ENCODE data around the gene TOP3B.

The TOP3B gene

DNA sequence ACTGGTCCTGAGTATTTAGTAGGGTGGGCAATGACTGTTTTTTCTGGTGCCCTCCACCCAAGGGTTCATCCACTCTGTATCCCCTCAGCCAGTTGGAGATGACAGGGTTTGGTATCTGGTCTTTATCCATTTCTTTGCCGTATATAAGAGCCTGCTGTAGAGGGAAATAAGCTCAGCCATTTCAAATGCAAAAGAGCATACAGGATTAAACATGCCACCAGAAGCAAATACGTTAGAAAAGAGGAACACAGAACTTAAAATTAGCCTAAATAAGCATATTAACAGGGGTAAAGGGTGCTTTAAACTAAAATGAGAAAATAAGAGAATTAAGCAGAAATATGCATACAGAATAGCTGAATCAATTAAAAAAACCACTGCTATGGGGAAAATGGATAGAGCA, 27.8 kb upstream of the TOP3B start:
- no peak for FAIRE-seq

DNA sequence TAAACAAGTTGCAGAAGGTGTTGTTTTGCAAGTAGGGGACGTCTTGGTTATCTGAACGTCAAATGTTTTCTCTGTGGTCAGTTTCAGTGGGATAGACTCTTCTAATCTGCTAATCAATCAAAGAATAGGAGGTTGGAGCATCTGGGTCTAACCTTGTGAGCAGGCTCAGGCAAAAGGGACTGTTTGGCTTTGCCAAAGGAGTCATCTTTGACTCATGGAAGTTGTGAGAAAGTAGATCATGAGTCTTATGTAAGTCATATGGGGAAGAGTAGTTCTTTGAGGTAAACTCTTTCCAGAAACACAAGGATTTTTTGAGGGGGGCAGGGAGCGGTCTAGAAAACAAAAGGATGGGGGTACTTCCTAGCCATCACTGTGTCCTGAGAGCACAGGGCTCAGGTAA, 27.1 kb upstream of the TOP3B start:
- FAIRE-seq = no peak

- no peak for FAIRE-seq
Measured at GRCh38 chr22:22006596-22006990, 24.0 kb upstream of the TOP3B start.

- FAIRE-seq = no peak
Measured at GRCh38 chr22:22005945-22006595, 23.5 kb upstream of the TOP3B start.

DNA sequence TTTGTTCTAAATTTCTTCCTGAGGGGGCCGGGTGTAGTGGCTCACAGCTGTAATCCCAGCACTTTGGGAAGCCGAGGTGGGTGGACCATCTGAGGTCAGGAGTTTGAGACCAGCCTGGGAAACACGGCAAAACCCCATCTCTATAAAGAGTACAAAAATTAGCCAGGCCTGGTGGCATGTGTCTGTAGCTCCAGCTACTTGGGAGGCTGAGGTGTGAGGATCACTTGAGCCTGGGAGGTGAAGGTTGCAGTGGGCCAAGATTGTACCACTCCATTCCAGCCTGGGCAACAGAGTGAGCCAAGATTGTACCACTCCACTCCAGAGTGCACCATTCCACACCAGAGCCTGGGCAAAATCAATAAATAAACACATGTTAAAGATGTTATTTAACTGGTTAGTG, 20.6 kb upstream of the TOP3B start:
- no peak for FAIRE-seq

GRCh38 chr22:22002526-22003055, 20.0 kb upstream of the TOP3B start:
- FAIRE-seq = no peak

DNA sequence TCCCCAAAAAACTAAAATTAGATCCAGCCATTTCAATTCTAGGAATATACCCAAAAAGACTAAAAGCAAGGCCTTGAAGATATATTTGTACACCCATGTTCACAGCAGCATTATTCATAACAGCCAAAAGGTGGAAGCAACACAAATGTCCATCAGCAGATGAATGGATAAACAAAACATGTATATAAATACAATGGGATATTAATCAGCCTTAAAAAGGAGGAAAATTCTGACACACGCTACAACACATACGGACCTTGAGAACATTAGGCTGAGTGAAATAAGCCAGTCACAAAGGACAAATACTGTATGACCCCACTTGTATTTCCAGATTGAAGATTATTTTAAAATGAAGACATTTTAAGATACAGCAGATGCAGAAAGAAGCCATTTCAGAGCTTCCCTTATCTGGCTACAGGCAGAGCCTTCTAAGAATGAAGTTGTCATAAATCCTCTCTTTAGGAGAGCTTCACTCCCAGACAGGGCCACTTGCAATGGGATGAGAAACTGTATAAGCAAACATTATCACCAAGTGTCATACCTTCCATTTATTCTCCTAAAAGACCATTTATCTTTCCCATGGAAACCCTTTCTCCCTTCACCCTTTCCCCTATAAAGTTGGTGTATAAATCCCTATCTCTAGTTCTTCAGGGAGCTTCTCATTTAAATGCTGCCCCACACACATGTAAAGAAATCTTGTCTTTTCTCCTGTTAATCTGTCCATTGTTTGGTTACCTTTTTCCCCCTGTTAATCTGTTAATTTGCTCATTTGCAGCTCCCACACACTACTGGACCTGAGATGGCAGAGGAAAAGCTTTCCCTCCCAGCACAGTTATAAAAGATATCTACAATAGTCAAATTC, 19.3 kb upstream of the TOP3B start:
- FAIRE-seq = no peak

- no peak for FAIRE-seq
Measured at GRCh38 chr22:21998595-21999247, 16.1 kb upstream of the TOP3B start.

DNA sequence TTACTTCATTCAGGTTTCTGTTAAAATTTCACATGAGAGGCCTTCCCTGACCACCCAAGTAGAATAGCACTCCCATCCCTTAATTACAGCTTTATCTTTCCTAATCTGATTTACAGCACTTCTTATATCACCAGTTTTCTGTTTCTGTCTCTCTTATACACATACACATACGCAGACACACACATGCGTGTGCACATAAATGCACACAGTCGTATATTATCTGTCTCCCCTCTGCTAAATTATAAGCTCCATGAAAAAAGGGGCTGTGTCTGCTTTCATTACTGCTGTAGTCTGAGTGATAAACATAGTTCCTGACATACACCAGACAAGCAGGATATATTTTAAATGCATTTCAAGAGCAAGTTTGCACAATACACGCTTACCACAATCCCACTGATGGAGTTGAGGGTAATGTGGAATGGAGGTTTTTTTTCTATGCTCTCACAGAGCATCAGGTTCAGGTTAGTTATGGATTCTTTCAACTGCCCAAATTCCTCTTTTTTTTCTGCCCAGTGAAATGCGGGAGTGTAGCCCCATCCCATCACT, 13.7 kb upstream of the TOP3B start:
- no peak for FAIRE-seq

DNA sequence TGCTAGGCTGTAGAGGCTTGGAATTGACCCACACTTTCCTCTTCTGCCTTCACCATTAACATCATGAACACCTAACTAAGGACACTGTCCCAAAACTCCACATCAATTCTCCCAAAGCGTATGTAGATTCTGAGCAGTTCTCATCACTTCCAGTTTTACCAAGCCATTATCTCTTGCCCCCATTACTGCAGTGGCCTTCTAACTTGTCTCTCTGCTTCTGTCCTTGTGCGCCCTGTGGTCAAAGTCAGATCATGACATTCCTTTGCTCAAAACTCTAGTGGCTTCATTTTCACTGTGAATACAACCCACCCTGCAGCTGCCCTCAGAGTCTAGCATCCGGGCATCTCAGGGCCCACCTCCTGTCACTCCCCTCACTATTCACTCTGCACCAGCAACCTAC, 13.1 kb upstream of the TOP3B start:
- no peak for FAIRE-seq

DNA sequence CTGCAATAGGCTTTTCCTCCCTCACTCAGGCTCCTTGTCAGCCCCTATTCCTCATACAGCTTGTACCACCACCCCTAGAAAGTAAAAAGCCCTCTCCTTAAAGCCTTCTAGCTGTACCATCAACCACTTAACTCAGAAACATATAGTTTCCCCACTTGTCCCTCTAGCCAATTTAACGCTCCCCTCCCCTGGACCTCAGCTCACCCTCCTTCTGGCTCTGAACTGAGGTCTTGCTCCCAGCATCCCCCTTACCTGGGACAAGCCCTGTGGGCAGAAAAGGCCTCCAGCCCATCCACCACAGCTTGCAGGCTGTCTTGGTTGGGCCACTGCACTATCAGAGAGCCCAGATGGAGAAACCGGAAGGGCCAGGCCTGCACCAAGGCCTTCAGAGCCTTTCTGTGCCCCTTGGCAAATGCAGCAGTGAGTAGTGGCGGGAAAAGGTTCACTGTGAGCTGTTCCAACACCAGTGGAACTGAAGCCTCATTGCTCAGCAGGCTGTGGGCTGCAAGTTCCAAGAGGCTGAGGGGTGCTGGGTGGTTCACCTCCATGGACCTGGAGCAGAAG, 12.4 kb upstream of the TOP3B start:
- FAIRE-seq = no peak

DNA sequence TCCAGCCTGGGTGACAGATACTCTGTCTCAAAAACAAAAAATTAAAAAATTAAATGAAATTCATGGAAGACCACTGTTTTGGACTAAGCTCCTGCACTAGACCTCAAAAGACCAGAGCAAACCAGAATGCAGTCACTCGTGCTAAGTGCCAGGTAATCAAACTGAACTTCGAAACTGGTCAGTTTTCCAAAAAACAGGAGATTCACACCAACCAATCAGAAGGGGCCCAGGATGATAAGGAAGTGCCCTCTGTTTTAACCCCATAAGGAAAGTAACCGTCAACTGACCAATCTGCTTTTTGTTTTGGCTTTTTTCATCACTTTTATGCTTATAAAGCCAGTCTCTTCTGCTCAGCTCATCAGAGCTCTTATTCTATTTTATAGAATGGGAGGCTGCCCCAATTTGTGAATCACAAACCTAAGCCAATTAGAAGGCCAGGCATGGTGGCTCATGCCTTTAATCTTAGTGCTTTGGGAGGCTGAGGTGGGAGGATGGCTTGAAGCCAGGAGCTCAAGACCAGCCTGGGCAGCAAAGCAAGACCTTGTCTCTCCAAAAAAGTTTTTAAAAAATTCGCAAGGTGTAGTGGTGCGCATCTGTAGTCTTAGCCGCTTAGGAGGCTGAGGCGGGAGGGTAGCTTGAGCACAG, 10.1 kb upstream of the TOP3B start:
- FAIRE-seq = no peak

DNA sequence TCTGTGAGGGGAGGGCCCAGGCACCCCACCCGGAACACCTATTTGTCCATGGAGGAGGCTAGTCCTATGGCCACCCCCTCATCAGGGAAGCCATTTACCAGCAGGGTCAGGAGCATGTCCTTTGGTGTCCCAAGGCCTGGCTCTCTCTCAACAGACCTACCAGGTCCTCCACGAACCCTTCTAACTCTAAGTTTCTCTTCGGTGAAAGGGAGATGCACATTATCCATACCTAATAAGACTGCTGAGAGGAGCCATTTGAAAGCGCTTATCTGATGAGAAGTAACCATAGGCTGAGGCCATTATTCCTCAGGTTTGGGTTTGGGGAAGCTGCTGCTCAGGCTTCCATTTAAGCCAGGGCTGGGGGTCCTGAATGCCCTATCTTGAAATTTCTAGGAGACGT, 9.2 kb upstream of the TOP3B start:
- FAIRE-seq = no peak

GRCh38 chr22:21991304-21991596, 8.7 kb upstream of the TOP3B start:
- FAIRE-seq = no peak

- no peak for FAIRE-seq
Measured at GRCh38 chr22:21990445-21991303, 8.1 kb upstream of the TOP3B start.

DNA sequence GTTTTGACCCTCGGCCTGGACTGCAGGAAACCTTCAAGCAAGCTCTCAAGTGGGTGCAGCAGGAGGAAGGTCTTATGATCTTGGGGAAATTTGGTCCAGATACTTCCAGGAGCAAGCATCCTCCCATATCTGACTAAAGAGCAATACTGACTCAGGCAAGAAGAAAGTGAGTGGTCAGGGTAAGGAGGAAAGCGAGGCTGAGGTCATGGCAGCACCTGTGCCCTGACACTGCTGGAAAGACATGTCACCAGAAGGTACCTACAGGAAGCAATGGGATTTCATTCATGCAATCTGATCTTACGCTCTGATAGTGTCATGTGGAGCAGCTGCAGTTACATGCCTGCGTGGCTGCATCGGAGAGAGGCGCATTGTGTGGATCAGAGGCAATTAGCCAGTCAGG, 6.5 kb upstream of the TOP3B start:
- no peak for FAIRE-seq

GRCh38 chr22:21985214-21985613, 2.6 kb upstream of the TOP3B start:
- FAIRE-seq = no peak

- FAIRE-seq = no peak
Measured at GRCh38 chr22:21984793-21985192, 2.2 kb upstream of the TOP3B start.

DNA sequence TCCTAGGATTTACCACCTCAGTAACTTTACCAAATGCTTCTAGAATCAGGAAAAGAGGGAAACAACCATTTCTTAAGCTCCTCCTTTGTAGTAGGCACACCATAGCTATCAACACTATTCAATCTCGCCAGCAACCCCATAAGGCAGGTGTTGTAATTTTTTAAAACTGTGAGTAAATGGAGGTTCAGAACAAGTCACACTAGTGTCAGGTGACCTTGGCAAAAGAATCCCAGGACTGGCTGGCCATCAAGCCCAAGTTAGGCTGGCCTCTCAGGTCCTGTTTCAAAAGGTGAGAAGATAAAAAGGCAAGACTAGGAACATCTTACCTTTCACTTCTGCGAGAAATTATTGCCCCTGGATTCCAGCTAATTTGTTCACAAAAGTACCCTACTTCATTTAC, 713 bp downstream of the TOP3B start:
- FAIRE-seq = no peak

GRCh38 chr22:21980547-21980946, 2.0 kb downstream of the TOP3B start:
- FAIRE-seq = no peak

DNA sequence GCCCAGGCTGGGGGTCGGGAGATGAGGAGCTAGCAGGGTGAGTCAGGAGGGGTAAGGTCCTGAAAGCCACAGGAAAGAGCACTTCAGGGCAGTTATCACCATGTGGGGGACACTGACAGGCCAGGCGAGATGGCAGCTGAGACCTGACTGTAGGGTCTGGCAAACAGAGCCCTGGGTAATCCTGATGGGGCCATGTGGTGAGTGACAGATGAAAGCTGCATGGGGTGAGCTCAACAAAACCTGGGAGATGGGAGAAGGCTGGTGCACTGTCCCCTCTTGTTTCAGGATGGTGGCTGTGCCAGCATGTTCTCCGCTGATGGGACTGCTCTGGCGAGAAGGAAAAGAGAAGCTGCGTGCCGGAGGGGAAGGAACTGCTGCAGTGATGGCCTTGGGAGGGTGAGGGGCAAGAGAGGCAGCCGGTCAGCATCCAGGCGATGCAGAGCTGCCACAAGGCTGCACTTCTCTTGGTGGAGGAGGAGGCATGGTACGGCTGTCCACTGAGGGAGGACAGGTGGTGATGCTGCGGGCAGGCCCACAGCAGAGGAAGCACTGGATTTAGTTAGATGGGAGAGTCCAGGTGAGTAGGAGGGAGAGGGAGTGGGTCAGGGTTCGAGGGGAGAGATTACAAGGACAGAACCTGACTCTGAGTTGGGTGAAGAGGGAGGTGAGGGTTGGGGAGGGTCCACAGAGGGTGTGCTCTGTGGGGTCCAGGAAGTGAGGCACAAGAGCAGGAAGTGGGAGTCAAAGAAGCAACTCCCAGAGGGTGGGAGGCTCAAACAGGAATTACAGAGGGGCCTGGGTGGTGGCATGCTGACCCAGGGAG, 3.8 kb downstream of the TOP3B start:
- no peak for FAIRE-seq

Measured in G401.6 (cell line).